Measurements from ENCODE around the gene C13orf46.
"Not testable (repeated sequence)": the region's sequence is repeated elsewhere in the genome, so short reads cannot be mapped to it uniquely, and the experiment has no call there.

C13orf46 gene

GRCh38 chr13:113913408-113913807, 60.5 kb downstream of the C13orf46 start:
- DNase-seq (ENCODE audit: low read depth in 2 of 2, low spot score in 1 of 2), result not testable (repeated sequence)

DNA sequence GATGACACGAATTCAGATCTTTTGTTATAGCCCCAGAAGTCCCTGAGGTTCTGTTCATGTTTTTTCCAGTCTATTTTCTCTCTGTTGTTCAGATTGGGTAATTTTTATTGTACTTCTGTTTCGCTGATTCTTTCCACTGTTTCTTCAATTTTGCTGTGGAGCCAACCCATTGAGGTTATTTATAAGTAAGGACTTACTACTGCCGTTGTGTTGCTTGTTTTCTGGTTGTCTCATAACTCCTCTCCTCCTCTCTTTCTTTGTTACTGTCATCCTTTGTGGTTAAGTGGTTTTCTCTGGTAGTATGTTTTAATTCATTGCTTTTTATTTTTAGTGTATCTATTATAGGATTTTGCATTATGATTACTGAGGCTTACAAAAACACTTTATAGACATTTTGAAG, 61.3 kb downstream of the C13orf46 start:
- no peak for DNase-seq (ENCODE audit: low read depth in 2 of 2, low spot score in 1 of 2)

DNA sequence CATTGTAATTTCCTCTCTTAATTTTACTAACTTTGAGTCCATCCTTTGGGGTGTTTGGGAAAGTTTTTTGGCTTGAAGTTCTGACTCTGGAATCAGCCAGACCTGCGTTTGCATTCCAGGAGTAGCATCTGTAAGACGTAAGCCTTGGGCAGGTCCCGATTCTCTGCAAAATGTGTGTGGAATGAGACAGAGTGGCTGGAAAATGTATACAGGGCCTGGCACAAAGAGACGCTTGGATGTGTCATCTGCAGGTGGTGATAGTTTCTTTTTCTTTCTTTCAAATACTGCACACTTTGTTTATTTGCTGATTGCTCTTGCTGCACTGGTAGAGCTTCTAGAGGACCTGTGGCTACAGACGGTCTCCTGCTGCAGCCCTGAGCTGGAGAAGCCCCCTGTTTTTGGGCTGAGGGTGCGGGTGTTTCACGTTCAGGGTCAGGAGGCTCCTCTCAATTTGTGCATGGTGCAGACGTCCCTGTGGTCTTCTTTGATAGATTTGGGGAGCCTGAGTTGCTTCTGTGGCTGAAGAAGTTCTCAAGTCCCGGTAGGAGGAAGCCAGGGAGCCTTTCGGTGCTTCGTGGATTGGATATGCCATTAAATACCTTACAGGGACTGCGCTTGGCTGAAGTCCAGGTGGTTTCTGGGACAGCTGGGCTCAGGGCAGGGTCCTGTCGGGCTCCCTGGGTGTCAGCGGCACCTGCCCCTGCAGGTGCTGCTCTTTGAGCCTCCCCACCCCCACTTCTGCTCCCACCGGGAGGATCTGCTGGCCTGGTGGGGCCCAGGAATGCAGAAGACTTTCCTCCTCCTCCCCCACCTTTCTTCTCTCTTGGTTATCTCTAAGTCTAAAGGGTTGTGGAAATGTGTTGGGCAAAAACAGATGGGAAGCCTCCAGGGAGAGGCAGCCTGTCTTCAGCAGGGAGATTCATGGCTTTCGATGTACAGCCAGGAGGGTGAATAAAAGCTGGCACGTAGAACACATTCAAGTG, 66.0 kb downstream of the C13orf46 start:
- no peak for DNase-seq (ENCODE audit: low read depth in 2 of 2, low spot score in 1 of 2)

- DNase-seq (ENCODE audit: low read depth in 2 of 2, low spot score in 1 of 2), result no peak
Measured at GRCh38 chr13:113906571-113906970, 67.3 kb downstream of the C13orf46 start.

DNA sequence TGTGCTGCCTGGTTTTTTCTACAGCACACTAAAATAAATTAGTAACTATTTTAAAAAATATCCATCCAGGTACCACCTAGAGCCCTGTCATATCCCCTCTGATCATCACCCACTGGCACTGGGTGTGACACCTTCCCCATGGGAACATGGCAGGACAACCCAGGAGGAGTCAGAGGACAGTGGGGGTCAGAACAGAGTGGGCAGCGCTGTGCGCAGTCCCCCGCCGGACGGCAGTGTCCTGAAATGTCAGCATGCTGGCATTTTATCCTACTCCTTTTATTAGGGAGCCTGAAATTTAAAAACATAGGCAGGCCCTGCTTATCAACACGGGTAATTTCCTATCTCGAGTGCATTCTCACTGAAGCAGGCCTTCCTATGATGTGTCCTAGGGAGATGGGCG, 67.9 kb downstream of the C13orf46 start:
- DNase-seq (ENCODE audit: low read depth in 2 of 2, low spot score in 1 of 2), result no peak

- DNase-seq (ENCODE audit: low read depth in 2 of 2, low spot score in 1 of 2), result no peak
Measured at GRCh38 chr13:113905018-113905417, 68.9 kb downstream of the C13orf46 start.

DNA sequence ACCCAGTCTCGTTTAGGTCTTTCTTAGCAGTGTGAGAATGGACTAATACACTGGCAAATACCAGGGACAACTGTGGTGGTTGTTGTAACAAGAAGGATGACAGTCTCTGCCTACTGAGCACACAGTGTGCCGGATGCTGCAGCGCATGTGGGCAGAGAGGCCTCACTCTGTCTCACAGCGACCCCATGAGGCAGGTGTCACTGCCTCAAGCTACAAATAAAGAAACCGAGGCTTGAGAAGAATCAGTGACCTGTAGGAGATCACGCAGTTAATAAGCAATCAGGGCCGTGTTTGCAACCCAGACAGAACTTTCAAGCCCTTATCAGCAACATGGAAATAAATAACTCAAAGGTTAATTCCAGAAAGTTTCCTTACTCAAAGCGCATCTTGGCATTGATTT, 69.5 kb downstream of the C13orf46 start:
- DNase-seq (ENCODE audit: low read depth in 2 of 2, low spot score in 1 of 2), result no peak

GRCh38 chr13:113903912-113904311, 70.0 kb downstream of the C13orf46 start:
- DNase-seq (ENCODE audit: low read depth in 2 of 2, low spot score in 1 of 2), result no peak
